Measurements from ENCODE around the gene PIK3R2.

- TF ChIP-seq POLR2A (IDR thresholded peaks at IDR 0.05), result no peak
- TF ChIP-seq CTCF (IDR thresholded peaks at IDR 0.05), result no peak
- TF ChIP-seq EP300 (IDR thresholded peaks at IDR 0.05), result no peak
These were observed 26.9 kb upstream of the PIK3R2 start for GRCh38 chr19:18126097-18126496.
